ENCODE results near the gene SNRPE. TPM values are rescaled to one million over a fixed set of nuclear protein-coding genes. Genes with fewer than 3 reads are reported as not detected.
A peak's percentile ranks its signal among the peaks of the same experiment; 100 is the strongest.
"Not testable (repeated sequence)": the region's sequence is repeated elsewhere in the genome, so short reads cannot be mapped to it uniquely, and the experiment has no call there.

The SNRPE gene
- total and polyA plus RNA-seq, 7 donors: 30.4 to 173 (median 68.1) TPM

DNA sequence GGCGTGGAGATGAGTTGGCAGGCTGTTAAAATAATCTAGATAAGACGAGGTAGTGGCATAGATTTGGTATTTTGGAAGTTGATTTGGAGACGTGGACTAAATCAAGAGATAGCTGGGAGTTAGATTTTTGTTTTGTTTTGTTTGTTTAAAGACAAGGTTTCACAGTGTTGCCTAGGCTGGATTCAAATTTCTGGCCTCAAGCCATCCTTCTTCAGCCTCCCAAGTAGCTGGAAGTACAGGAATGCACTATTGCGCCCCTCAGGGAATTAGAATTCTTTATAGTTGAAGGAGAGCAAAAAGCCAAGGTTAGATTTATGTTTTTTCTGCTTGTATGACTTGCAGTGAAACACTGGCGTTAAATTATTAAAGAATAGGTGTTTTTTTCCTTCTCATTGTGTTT lies 22.3 kb upstream of the SNRPE start:
- no peak overlapping the region for H3K27ac ChIP-seq
- no peak for ATAC-seq
- WGBS, 3 donors: 62 to 65% (median 62%) methylated on average over 5 of the region's 5 CpGs

GRCh38 chr1:203840208-203840808 lies 21.1 kb upstream of the SNRPE start:
- peaks cover 6 to 87% of the 10 kb centered on the region in 2 donors for H3K36me3 ChIP-seq (ENCODE audit: insufficient read depth in 1 of 2, low read depth in 1 of 2)
- TF ChIP-seq, protein P1, sequence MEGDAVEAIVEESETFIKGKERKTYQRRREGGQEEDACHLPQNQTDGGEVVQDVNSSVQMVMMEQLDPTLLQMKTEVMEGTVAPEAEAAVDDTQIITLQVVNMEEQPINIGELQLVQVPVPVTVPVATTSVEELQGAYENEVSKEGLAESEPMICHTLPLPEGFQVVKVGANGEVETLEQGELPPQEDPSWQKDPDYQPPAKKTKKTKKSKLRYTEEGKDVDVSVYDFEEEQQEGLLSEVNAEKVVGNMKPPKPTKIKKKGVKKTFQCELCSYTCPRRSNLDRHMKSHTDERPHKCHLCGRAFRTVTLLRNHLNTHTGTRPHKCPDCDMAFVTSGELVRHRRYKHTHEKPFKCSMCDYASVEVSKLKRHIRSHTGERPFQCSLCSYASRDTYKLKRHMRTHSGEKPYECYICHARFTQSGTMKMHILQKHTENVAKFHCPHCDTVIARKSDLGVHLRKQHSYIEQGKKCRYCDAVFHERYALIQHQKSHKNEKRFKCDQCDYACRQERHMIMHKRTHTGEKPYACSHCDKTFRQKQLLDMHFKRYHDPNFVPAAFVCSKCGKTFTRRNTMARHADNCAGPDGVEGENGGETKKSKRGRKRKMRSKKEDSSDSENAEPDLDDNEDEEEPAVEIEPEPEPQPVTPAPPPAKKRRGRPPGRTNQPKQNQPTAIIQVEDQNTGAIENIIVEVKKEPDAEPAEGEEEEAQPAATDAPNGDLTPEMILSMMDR (IDR thresholded peaks at IDR 0.05): no peak
- no peak overlapping the region for H3K4me3 ChIP-seq
- H3K27me3 ChIP-seq (ENCODE audit: insufficient read depth in 3 of 3, low read length in 2 of 3): no peaks in the 10 kb centered on the region
- no peaks in the 10 kb centered on the region for H3K9me3 ChIP-seq
- H3K27ac ChIP-seq: no peak overlapping the region
- peaks cover 11% of the 10 kb centered on the region for H3K4me1 ChIP-seq
- DNase-seq (no peak), ATAC-seq (no peak)
- WGBS, 3 donors: 96 to 100% (median 97%) methylated on average over 4 of the region's 4 CpGs
- intact Hi-C loops (cut with DNase I): no loop called here

More for the DNA sequence above, 22.3 kb upstream of the SNRPE start:
- intact Hi-C loops (cut with DNase I): loop anchor here in 1 of 2 donors (10.0 kb wide), 1 partner anchor 696 kb away; no protein-coding TSS in a partner anchor
- Histone ChIP-seq H3K4me3 (no peak overlapping the region), H3K36me3 (ENCODE audit: insufficient read depth in 1 of 2, low read depth in 1 of 2) (peaks cover 6 to 87% of the 10 kb centered on the region in 2 donors), H3K9me3 (no peaks in the 10 kb centered on the region), H3K27me3 (ENCODE audit: insufficient read depth in 3 of 3, low read length in 2 of 3) (no peaks in the 10 kb centered on the region), H3K4me1 (peaks cover 7% of the 10 kb centered on the region)
- TF ChIP-seq, protein P1 (IDR thresholded peaks at IDR 0.05): no peak
- no peak for DNase-seq

- Histone ChIP-seq H3K4me1 (peaks cover 11% of the 10 kb centered on the region), H3K27ac (no peak overlapping the region), H3K27me3 (ENCODE audit: insufficient read depth in 3 of 3, low read length in 2 of 3) (no peaks in the 10 kb centered on the region), H3K36me3 (ENCODE audit: insufficient read depth in 1 of 2, low read depth in 1 of 2) (peaks cover 6 to 87% of the 10 kb centered on the region in 2 donors), H3K4me3 (no peak overlapping the region), H3K9me3 (no peaks in the 10 kb centered on the region)
- TF ChIP-seq, protein P1 (IDR thresholded peaks at IDR 0.05): no peak
- no peak for ATAC-seq
- intact Hi-C loops (cut with DNase I): no loop called here
- WGBS, 3 donors: 75 to 93% (median 85%) methylated on average over 2 of the region's 2 CpGs
- DNase-seq: no peak
These were observed 18.9 kb upstream of the SNRPE start for GRCh38 chr1:203842559-203842876.

DNA sequence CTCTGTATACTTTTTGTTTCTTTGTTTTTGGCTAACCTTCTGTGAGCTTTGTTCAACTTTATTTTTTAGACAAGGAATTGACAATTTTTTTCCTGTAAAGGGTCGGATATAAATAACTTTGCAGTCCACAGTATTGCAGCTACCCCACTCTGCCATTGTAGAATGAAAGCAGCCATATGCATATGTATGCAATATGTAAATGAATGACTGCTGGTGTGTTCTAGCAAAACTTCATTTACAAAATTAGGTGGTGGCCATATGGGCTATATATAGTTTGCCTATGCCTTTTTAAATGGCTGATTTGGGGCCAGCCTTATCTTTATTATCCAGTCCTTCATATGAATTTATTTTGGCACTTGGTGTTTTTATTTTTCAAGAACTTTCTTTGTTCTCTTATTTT lies 18.0 kb upstream of the SNRPE start:
- Histone ChIP-seq H3K36me3 (ENCODE audit: insufficient read depth in 1 of 2, low read depth in 1 of 2) (peaks cover 5 to 87% of the 10 kb centered on the region in 2 donors), H3K27me3 (ENCODE audit: insufficient read depth in 3 of 3, low read length in 2 of 3) (no peaks in the 10 kb centered on the region), H3K4me3 (no peak overlapping the region), H3K27ac (peak overlapping the region; percentile 18), H3K9me3 (no peaks in the 10 kb centered on the region), H3K4me1 (peaks cover 11% of the 10 kb centered on the region)
- DNase-seq (no peak), ATAC-seq (no peak)
- TF ChIP-seq, protein P1 (IDR thresholded peaks at IDR 0.05): no peak
- 76 to 86% (median 86%) methylated on average over 1 of the region's 1 CpG for WGBS, 3 donors
- intact Hi-C loops (cut with DNase I): no loop called here

- DNase-seq; intact Hi-C loops (cut with DNase I): not testable (repeated sequence)
- peaks cover 8 to 84% of the 10 kb centered on the region in 2 donors for H3K36me3 ChIP-seq (ENCODE audit: insufficient read depth in 1 of 2, low read depth in 1 of 2)
These were observed 8.3 kb upstream of the SNRPE start for GRCh38 chr1:203853112-203853511.

More at GRCh38 chr1:203853112-203853511, 8.3 kb upstream of the SNRPE start:
- H3K27me3 ChIP-seq (ENCODE audit: insufficient read depth in 3 of 3, low read length in 2 of 3); H3K4me3 ChIP-seq; ATAC-seq; H3K4me1 ChIP-seq; H3K27ac ChIP-seq; H3K9me3 ChIP-seq: not testable (repeated sequence)

Measured in psoas muscle (tissue), 8 donors.